C4-2B (cell line): Measurements from ENCODE around the gene FGFRL1.

Experiments used
- ZFX ChIP-seq: fragments of 450-650 bp; IDR thresholded peaks from 2 replicates; pipeline ENCODE4 v1.6.1; 2017
- TF ChIP-seq, protein P1 (sequence below): fragments of 450-650 bp; conservative IDR thresholded peaks from 2 replicates; pipeline ENCODE4 v1.5.1; 2017; ENCODE audit warnings: mild to moderate bottlenecking

DNA sequence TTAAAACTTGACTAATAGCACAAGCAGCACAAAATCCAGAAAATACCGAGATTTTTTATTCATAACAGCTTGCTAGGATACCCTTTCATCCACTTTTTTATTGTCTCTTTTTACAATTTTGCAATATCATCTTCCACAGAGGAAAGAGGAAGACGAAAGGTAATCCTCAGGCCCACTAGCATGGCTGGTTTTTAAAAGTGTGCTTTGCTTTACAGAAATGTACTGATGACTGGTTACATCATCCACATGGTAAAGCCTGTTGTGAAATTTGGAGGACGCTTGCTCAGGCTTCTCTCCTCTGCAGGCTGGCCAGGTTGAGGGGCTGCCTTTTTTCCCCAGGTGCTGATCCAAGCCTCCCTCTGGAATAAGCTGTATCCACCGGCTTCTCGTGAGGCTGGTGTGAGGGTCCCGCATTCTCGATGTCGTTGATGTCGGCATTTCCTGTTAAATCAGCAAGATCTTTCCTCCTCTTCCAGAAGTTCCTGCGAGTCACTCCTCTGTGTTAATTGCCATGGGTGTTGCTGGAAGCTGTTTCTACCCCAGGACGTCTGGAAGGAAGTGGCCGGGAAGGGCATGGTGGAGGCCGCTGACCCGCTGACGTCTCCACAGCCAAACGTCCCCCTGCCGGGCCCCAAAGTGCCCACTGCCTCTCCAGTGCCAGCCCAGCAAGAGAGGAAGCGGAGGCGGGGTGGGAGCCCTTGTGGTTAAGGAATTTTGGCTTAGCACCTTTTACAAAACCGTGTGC lies 32.3 kb upstream of the FGFRL1 start:
- TF ChIP-seq, protein P1, sequence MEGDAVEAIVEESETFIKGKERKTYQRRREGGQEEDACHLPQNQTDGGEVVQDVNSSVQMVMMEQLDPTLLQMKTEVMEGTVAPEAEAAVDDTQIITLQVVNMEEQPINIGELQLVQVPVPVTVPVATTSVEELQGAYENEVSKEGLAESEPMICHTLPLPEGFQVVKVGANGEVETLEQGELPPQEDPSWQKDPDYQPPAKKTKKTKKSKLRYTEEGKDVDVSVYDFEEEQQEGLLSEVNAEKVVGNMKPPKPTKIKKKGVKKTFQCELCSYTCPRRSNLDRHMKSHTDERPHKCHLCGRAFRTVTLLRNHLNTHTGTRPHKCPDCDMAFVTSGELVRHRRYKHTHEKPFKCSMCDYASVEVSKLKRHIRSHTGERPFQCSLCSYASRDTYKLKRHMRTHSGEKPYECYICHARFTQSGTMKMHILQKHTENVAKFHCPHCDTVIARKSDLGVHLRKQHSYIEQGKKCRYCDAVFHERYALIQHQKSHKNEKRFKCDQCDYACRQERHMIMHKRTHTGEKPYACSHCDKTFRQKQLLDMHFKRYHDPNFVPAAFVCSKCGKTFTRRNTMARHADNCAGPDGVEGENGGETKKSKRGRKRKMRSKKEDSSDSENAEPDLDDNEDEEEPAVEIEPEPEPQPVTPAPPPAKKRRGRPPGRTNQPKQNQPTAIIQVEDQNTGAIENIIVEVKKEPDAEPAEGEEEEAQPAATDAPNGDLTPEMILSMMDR = no peak
- no peak for TF ChIP-seq ZFX
